Natural killer cell (primary cell): Measurements from ENCODE around the gene CFAP206. TPM values are rescaled to one million over a fixed set of nuclear protein-coding genes. Genes with fewer than 3 reads are reported as not detected.
A peak's percentile ranks its signal among the peaks of the same experiment; 100 is the strongest.

Experiments
- ATAC-seq, 3 donors: fragments of 150-1000 bp in 2 of 3; fragments of 200-7000 bp in 1 of 3; cut with Tn5 transposase; 1 replicate in 1 of 3; 2 replicates in 2 of 3; pipeline ENCODE4 v1.10.0; 2021; ENCODE audit warnings: mild to moderate bottlenecking in 2 of 3, moderate library complexity in 2 of 3
- DNase-seq, 2 donors: peaks; one replicate each; pipeline versions ENCODE4 v3.0.0 to v3.0.0-alpha.2; 2013 to 2021; ENCODE audit warnings: mixed read lengths in 1 of 2
- H3K27ac ChIP-seq: one replicate; pipeline ENCODE4 v1.5.1; 2013; ENCODE audit warnings: mild to moderate bottlenecking, low read length
- H3K27me3 ChIP-seq: one replicate; pipeline ENCODE4 v1.6.1; 2013; ENCODE audit warnings: low read length; ENCODE audit not compliant: control insufficient read depth, insufficient read depth
- H3K36me3 ChIP-seq: one replicate; pipeline ENCODE4 v1.6.1; 2013; ENCODE audit warnings: low read length; ENCODE audit not compliant: control insufficient read depth, insufficient read depth
- H3K4me1 ChIP-seq: one replicate; pipeline ENCODE4 v1.6.1; 2013; ENCODE audit warnings: low read length; ENCODE audit not compliant: control insufficient read depth, insufficient read depth
- H3K4me3 ChIP-seq: one replicate; pipeline ENCODE4 v1.5.1; 2013; ENCODE audit warnings: low read length
- H3K9me3 ChIP-seq: one replicate; pipeline ENCODE4 v1.6.1; 2013; ENCODE audit warnings: low read length; ENCODE audit not compliant: control insufficient read depth, insufficient read depth
- H3K27ac Mint-ChIP-seq, 2 donors: one replicate each; pipeline ENCODE4 v1.8.0; 2022; ENCODE audit warnings: mild to moderate bottlenecking in 2 of 2, mixed read lengths in 2 of 2, moderate library complexity in 1 of 2
- H3K27me3 Mint-ChIP-seq, 2 donors: one replicate each; pipeline ENCODE4 v1.8.0; 2022; ENCODE audit warnings: low read depth in 2 of 2, mixed read lengths in 2 of 2
- H3K36me3 Mint-ChIP-seq: one replicate; pipeline ENCODE4 v1.8.0; 2022; ENCODE audit warnings: mixed read lengths
- H3K4me1 Mint-ChIP-seq, 2 donors: one replicate each; pipeline ENCODE4 v1.8.0; 2022; ENCODE audit warnings: mixed read lengths in 2 of 2
- H3K4me3 Mint-ChIP-seq: one replicate; pipeline ENCODE4 v1.8.0; 2022; ENCODE audit warnings: mild to moderate bottlenecking, moderate library complexity, mixed read lengths
- H3K9me3 Mint-ChIP-seq, 2 donors: one replicate each; pipeline ENCODE4 v1.8.0; 2022; ENCODE audit warnings: mixed read lengths in 2 of 2
- CTCF ChIP-seq: fragments of 200-600 bp; IDR thresholded peaks from one replicate; pipeline ENCODE4 v1.8.0; 2022; ENCODE audit warnings: antibody characterized with exemption
- WGBS: methylation state at CpG from one replicate; pipeline ENCODE4 v1.1.7; 2013; ENCODE audit warnings: missing lambda C conversion rate; ENCODE audit not compliant: insufficient coverage; 5-methylcytosine and 5-hydroxymethylcytosine counted together
- intact Hi-C: fragments of 100-400 bp; cut with micrococcal nuclease; formaldehyde crosslinking; loops from one replicate; pipeline ENCODE4 v1.14.2; 2022
- total RNA-seq, 4 donors: library from RNA; stranded (reverse); fragments of 120-200 nt in 1 of 4; gene quantifications; one replicate each; pipeline versions ENCODE4 v1.2.3 to v1.2.4, GENCODE V29; 2013 to 2022

The CFAP206 gene
- total RNA-seq, 3 donors from 2014 or later (not counting 1 experiment from before 2014, with no cell fraction given) = not detected

- Histone ChIP-seq H3K4me3 (no peak overlapping the region), H3K9me3 (no peaks in the 10 kb centered on the region), H3K27ac (no peak overlapping the region), H3K4me1 (no peaks in the 10 kb centered on the region), H3K36me3 (no peaks in the 10 kb centered on the region), H3K27me3 (no peaks in the 10 kb centered on the region)
- Mint-ChIP-seq H3K4me3 (no peak overlapping the region), H3K9me3 (no peaks in the 10 kb centered on the region), H3K4me1 (no peaks in the 10 kb centered on the region), H3K27me3 (peaks cover 5 to 13% of the 10 kb centered on the region in 2 donors), H3K27ac (no peak overlapping the region), H3K36me3 (no peaks in the 10 kb centered on the region)
- no peak for TF ChIP-seq CTCF
- ATAC-seq = peak; percentile 72 to 86 (median 86)
- intact Hi-C loops = no loop called here
- WGBS = 32% methylated on average over 4 of the region's 4 CpGs
- DNase-seq = peak; percentile 37 to 78
Measured at GRCh38 chr6:87436435-87436834, 28.7 kb downstream of the CFAP206 start.

GRCh38 chr6:87441711-87442110 is 33.9 kb downstream of the CFAP206 start:
- intact Hi-C loops = no loop called here
- Histone ChIP-seq H3K9me3 (no peaks in the 10 kb centered on the region), H3K27ac (no peak overlapping the region), H3K27me3 (no peaks in the 10 kb centered on the region), H3K4me1 (no peaks in the 10 kb centered on the region), H3K4me3 (no peak overlapping the region), H3K36me3 (no peaks in the 10 kb centered on the region)
- H3K36me3 Mint-ChIP-seq = no peaks in the 10 kb centered on the region
- H3K4me1 Mint-ChIP-seq = no peaks in the 10 kb centered on the region
- no peak overlapping the region for H3K27ac Mint-ChIP-seq
- no peak for DNase-seq
- no peak for ATAC-seq
- H3K27me3 Mint-ChIP-seq = peaks cover 19 to 46% of the 10 kb centered on the region in 2 donors
- TF ChIP-seq CTCF = no peak
- no peak overlapping the region for H3K4me3 Mint-ChIP-seq
- H3K9me3 Mint-ChIP-seq = peaks cover 0 to 3% of the 10 kb centered on the region in 2 donors
- 84% methylated on average over 5 of the region's 5 CpGs for WGBS

- 92% methylated on average over 2 of the region's 2 CpGs for WGBS
- Mint-ChIP-seq H3K27ac (no peak overlapping the region), H3K36me3 (no peaks in the 10 kb centered on the region), H3K4me3 (no peak overlapping the region), H3K4me1 (no peaks in the 10 kb centered on the region), H3K9me3 (peaks cover 0 to 3% of the 10 kb centered on the region in 2 donors), H3K27me3 (peaks cover 24 to 62% of the 10 kb centered on the region in 2 donors)
- no peak for TF ChIP-seq CTCF
- Histone ChIP-seq H3K27ac (no peak overlapping the region), H3K27me3 (no peaks in the 10 kb centered on the region), H3K36me3 (no peaks in the 10 kb centered on the region), H3K9me3 (no peaks in the 10 kb centered on the region), H3K4me1 (no peaks in the 10 kb centered on the region), H3K4me3 (no peak overlapping the region)
- ATAC-seq = no peak
- intact Hi-C loops = no loop called here
- no peak for DNase-seq
Measured at GRCh38 chr6:87444362-87444761, 36.6 kb downstream of the CFAP206 start.

GRCh38 chr6:87465051-87465450 is 57.3 kb downstream of the CFAP206 start:
- no peak overlapping the region for H3K27ac ChIP-seq
- DNase-seq (no peak), ATAC-seq (no peak)
- Mint-ChIP-seq H3K4me3 (no peak overlapping the region), H3K27ac (no peak overlapping the region), H3K27me3 (peaks cover 40 to 49% of the 10 kb centered on the region in 2 donors), H3K4me1 (no peaks in the 10 kb centered on the region), H3K9me3 (no peaks in the 10 kb centered on the region), H3K36me3 (no peaks in the 10 kb centered on the region)
- peaks cover 8% of the 10 kb centered on the region for H3K27me3 ChIP-seq
- no peak for TF ChIP-seq CTCF
- WGBS = 100% methylated on average over 2 of the region's 2 CpGs
- intact Hi-C loops = no loop called here
- H3K9me3 ChIP-seq = no peaks in the 10 kb centered on the region
- no peaks in the 10 kb centered on the region for H3K4me1 ChIP-seq
- H3K36me3 ChIP-seq = no peaks in the 10 kb centered on the region
- H3K4me3 ChIP-seq = no peak overlapping the region
